ENCODE data around the gene SMKR1.

GRCh38 chr7:129544700-129545099, 42.4 kb downstream of the SMKR1 start:
- TF ChIP-seq MYC (IDR thresholded peaks at IDR 0.05; ENCODE audit: borderline replicate concordance, low read length) (no peak), CTCF (IDR thresholded peaks at IDR 0.05) (no peak), CBX8 (IDR thresholded peaks at IDR 0.05) (no peak), PBX3 (IDR thresholded peaks at IDR 0.05) (no peak), HMGXB4 (CRISPR knock-in tag; IDR thresholded peaks at IDR 0.05; ENCODE audit: borderline replicate concordance) (no peak), ESRRA (IDR thresholded peaks at IDR 0.05; ENCODE audit: borderline replicate concordance, low read length) (no peak), POLR2A (IDR thresholded peaks at IDR 0.05; ENCODE audit: low read length) (no peak), SMC3 (IDR thresholded peaks at IDR 0.05) (no peak), MAFK (IDR thresholded peaks at IDR 0.05; ENCODE audit: partially characterized antibody) (no peak), MAX (IDR thresholded peaks at IDR 0.05) (no peak), RCOR1 (IDR thresholded peaks at IDR 0.05; ENCODE audit: low read depth, low read length) (no peak)
